Keratinocyte (primary cell): Measurements from ENCODE around the gene BEND4. TPM values are rescaled to one million over a fixed set of nuclear protein-coding genes. Genes with fewer than 3 reads are reported as not detected.

Source experiments
- DNase-seq: peaks from one replicate; pipeline ENCODE4 v3.0.0-alpha.2; 2011; ENCODE audit warnings: low read depth, missing footprints, low spot score
- FAIRE-seq: peaks from 2 replicates; lab custom pipeline; 2011; peaks lifted over from hg19 to GRCh38; lab: Jason Lieb, UNC
- H2AFZ ChIP-seq: 2 replicates; pipeline ENCODE4 v1.6.0; 2012; ENCODE audit warnings: low read length, control low read depth, inconsistent platforms; ENCODE audit not compliant: control insufficient read depth
- H3K27ac ChIP-seq: 2 replicates; pipeline ENCODE4 v1.5.1; 2011; ENCODE audit warnings: low read length; ENCODE audit not compliant: control insufficient read depth, insufficient read depth
- H3K27me3 ChIP-seq: 3 replicates; pipeline ENCODE4 v1.6.0; 2011; ENCODE audit warnings: low read length; ENCODE audit not compliant: control insufficient read depth, insufficient read depth; ENCODE audit errors: extremely low read depth
- H3K36me3 ChIP-seq, 2 experiments: 2 replicates in 1 of 2; 3 replicates in 1 of 2; pipeline ENCODE4 v1.5.1; 2011; ENCODE audit warnings: low read length in 2 of 2, mild to moderate bottlenecking in 1 of 2; ENCODE audit not compliant: control insufficient read depth in 2 of 2, insufficient read depth in 2 of 2; ENCODE audit errors: extremely low read depth in 1 of 2
- H3K4me1 ChIP-seq: 3 replicates; pipeline ENCODE4 v1.5.1; 2011; ENCODE audit warnings: low read length; ENCODE audit not compliant: control insufficient read depth, insufficient read depth; ENCODE audit errors: extremely low read depth
- H3K4me2 ChIP-seq: 3 replicates; pipeline ENCODE4 v1.6.0; 2011; ENCODE audit warnings: low read depth, low read length; ENCODE audit not compliant: control insufficient read depth, insufficient read depth; ENCODE audit errors: extremely low read depth
- H3K4me3 ChIP-seq, 3 experiments: fragments of 200-600 bp in 1 of 3; sonication (generic) in 1 of 3; 2 replicates in 2 of 3; 3 replicates in 1 of 3; pipeline ENCODE4 v1.5.1; 2011 to 2016; ENCODE audit warnings: low read length in 3 of 3, mild to moderate bottlenecking in 3 of 3, control low read depth in 2 of 3, inconsistent platforms in 1 of 3, low read depth in 1 of 3, mixed read lengths in 1 of 3, mixed run types in 1 of 3, moderate library complexity in 1 of 3; ENCODE audit not compliant: control insufficient read depth in 2 of 3, insufficient read depth in 2 of 3; ENCODE audit errors: extremely low read depth in 1 of 3
- H3K79me2 ChIP-seq: 2 replicates; pipeline ENCODE4 v1.6.0; 2012; ENCODE audit warnings: low read length; ENCODE audit not compliant: control insufficient read depth, insufficient read depth
- H3K9ac ChIP-seq: 3 replicates; pipeline ENCODE4 v1.6.0; 2011; ENCODE audit warnings: low read length; ENCODE audit not compliant: control insufficient read depth, insufficient read depth; ENCODE audit errors: extremely low read depth
- H3K9me1 ChIP-seq: 3 replicates; pipeline ENCODE4 v1.6.0; 2011; ENCODE audit warnings: low read length; ENCODE audit not compliant: control insufficient read depth, insufficient read depth; ENCODE audit errors: extremely low read depth
- H3K9me3 ChIP-seq: 2 replicates; pipeline ENCODE4 v1.5.1; 2012; ENCODE audit warnings: low read depth, low read length; ENCODE audit not compliant: control insufficient read depth
- H4K20me1 ChIP-seq: 3 replicates; pipeline ENCODE4 v1.6.0; 2011; ENCODE audit warnings: low read length; ENCODE audit not compliant: control insufficient read depth, insufficient read depth; ENCODE audit errors: extremely low read depth
- EZH2 ChIP-seq: IDR thresholded peaks from one replicate; pipeline ENCODE4 v1.6.1; 2012; ENCODE audit warnings: inconsistent platforms, mild to moderate bottlenecking, low read length, moderate library complexity
- dilution Hi-C: fragments of 300-500 bp; cut with MboI; formaldehyde crosslinking; loops from one replicate; pipeline ENCODE4 v1.7.0; 2020; ENCODE audit warnings: low sequenced_read_pairs; ENCODE audit not compliant: extremely low pct_ligation_motif_present
- polyA plus RNA-seq, 5 experiments: library from polyadenylated mRNA; depleted of rRNA in 3 of 5; stranded (reverse) in 3 of 5; stranded (forward) in 1 of 5; unstranded in 1 of 5; fragments of >200 nt; gene quantifications; 1 replicate in 1 of 5; 2 replicates in 3 of 5; 3 replicates in 1 of 5; pipeline versions ENCODE4 v1.2.1 to v1.2.3, GENCODE V29; 2011 to 2012; ENCODE audit warnings: missing spikeins in 2 of 5, low read depth in 1 of 5, low replicate concordance in 1 of 5
- TF ChIP-seq, protein P1 (sequence below), 3 experiments: IDR thresholded peaks in 1 of 3; conservative IDR thresholded peaks in 1 of 3; optimal IDR thresholded peaks in 1 of 3; 2 replicates in 2 of 3; 3 replicates in 1 of 3; pipeline versions ENCODE3 to v1.5.1; 2011; ENCODE audit warnings: low read length in 3 of 3, mild to moderate bottlenecking in 3 of 3, moderate library complexity in 2 of 3, control low read depth in 1 of 3, inconsistent platforms in 1 of 3; ENCODE audit not compliant: insufficient read depth in 2 of 3; ENCODE audit errors: extremely low read depth in 1 of 3

BEND4 gene
- polyA plus RNA-seq, 1 donor (not counting 4 experiments of a cell fraction or from before 2014, with no cell fraction given): not detected

DNA sequence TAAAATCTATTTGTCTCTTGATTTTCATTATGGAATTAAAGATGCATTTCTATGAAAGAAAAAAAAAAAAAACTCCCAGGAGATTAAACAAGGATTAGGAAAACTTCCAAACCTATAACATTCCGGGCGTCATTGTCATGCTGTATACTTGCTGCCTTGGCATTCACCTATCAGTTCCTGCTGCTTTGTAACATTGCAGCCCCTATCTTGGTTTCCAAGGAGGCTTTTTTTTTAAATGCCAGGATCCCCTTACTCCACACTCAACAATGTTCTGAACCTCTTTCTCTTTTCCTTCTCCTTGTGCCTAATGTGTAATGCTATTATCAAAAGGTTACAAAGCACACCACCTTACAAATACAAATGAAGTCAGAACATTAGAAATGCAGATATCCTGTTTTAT lies 20.5 kb upstream of the BEND4 start:
- dilution Hi-C loops: no loop called here
- H3K4me3 ChIP-seq: no peak overlapping the region
- no peaks in the 10 kb centered on the region for H3K27me3 ChIP-seq
- H3K4me2 ChIP-seq: no peak overlapping the region
- FAIRE-seq: no peak
- no peak overlapping the region for H3K27ac ChIP-seq
- no peaks in the 10 kb centered on the region for H4K20me1 ChIP-seq
- DNase-seq: no peak
- H2AFZ ChIP-seq: no peak overlapping the region
- H3K4me1 ChIP-seq: no peaks in the 10 kb centered on the region
- H3K9me1 ChIP-seq: no peaks in the 10 kb centered on the region
- H3K9me3 ChIP-seq: no peaks in the 10 kb centered on the region
- no peaks in the 10 kb centered on the region for H3K79me2 ChIP-seq
- H3K9ac ChIP-seq: no peak overlapping the region
- no peak for TF ChIP-seq EZH2
- TF ChIP-seq, protein P1, sequence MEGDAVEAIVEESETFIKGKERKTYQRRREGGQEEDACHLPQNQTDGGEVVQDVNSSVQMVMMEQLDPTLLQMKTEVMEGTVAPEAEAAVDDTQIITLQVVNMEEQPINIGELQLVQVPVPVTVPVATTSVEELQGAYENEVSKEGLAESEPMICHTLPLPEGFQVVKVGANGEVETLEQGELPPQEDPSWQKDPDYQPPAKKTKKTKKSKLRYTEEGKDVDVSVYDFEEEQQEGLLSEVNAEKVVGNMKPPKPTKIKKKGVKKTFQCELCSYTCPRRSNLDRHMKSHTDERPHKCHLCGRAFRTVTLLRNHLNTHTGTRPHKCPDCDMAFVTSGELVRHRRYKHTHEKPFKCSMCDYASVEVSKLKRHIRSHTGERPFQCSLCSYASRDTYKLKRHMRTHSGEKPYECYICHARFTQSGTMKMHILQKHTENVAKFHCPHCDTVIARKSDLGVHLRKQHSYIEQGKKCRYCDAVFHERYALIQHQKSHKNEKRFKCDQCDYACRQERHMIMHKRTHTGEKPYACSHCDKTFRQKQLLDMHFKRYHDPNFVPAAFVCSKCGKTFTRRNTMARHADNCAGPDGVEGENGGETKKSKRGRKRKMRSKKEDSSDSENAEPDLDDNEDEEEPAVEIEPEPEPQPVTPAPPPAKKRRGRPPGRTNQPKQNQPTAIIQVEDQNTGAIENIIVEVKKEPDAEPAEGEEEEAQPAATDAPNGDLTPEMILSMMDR (optimal IDR thresholded peaks at IDR 0.05 in 1 of 3, IDR thresholded peaks at IDR 0.05 in 1 of 3, conservative IDR thresholded peaks at IDR 0.05 in 1 of 3; ENCODE audit: extremely low read depth in 1 of 3, insufficient read depth in 2 of 3, low read length in 3 of 3): no peak
- H3K36me3 ChIP-seq: no peaks in the 10 kb centered on the region

- no peak overlapping the region for H3K27ac ChIP-seq
- H3K27me3 ChIP-seq: no peaks in the 10 kb centered on the region
- no peak overlapping the region for H3K4me3 ChIP-seq
- TF ChIP-seq, protein P1 (optimal IDR thresholded peaks at IDR 0.05 in 1 of 3, IDR thresholded peaks at IDR 0.05 in 1 of 3, conservative IDR thresholded peaks at IDR 0.05 in 1 of 3; ENCODE audit: extremely low read depth in 1 of 3, insufficient read depth in 2 of 3, low read length in 3 of 3): no peak
- TF ChIP-seq EZH2: no peak
- no peaks in the 10 kb centered on the region for H3K9me1 ChIP-seq
- no peak overlapping the region for H3K4me2 ChIP-seq
- dilution Hi-C loops: no loop called here
- H3K79me2 ChIP-seq: no peaks in the 10 kb centered on the region
- FAIRE-seq (no peak), DNase-seq (no peak)
- H3K4me1 ChIP-seq: no peaks in the 10 kb centered on the region
- no peaks in the 10 kb centered on the region for H4K20me1 ChIP-seq
- no peak overlapping the region for H2AFZ ChIP-seq
- no peaks in the 10 kb centered on the region for H3K9me3 ChIP-seq
- H3K36me3 ChIP-seq: no peaks in the 10 kb centered on the region
- H3K9ac ChIP-seq: no peak overlapping the region
Observed at GRCh38 chr4:42172128-42172790, 19.8 kb upstream of the BEND4 start.
